Aorta (tissue), 5 donors: ENCODE measurements around the gene DMAC2. TPM values are rescaled to one million over a fixed set of nuclear protein-coding genes. Genes with fewer than 3 reads are reported as not detected.

Experiments used
- ATAC-seq: fragments of 200-7000 bp; cut with Tn5 transposase; one replicate; pipeline ENCODE4 v1.9.1; 2022; ENCODE audit warnings: moderate library complexity; ENCODE audit not compliant: low FRiP score
- DNase-seq, 2 donors: peaks; one replicate each; pipeline ENCODE4 v3.0.0-alpha.2; 2020
- H3K27ac ChIP-seq, 2 donors: one replicate each; pipeline ENCODE4 v1.5.1; 2013; ENCODE audit warnings: low read length in 2 of 2, mild to moderate bottlenecking in 2 of 2, moderate library complexity in 2 of 2, control low read depth in 1 of 2, inconsistent platforms in 1 of 2, low read depth in 1 of 2
- H3K27me3 ChIP-seq, 2 donors: one replicate each; pipeline ENCODE4 v1.6.1; 2013; ENCODE audit warnings: control low read depth in 1 of 2, low read length in 1 of 2, mild to moderate bottlenecking in 1 of 2, moderate library complexity in 1 of 2; ENCODE audit not compliant: insufficient read depth in 2 of 2, control insufficient read depth in 1 of 2
- H3K36me3 ChIP-seq, 2 donors: one replicate each; pipeline ENCODE4 v1.6.1; 2013; ENCODE audit warnings: control low read depth in 1 of 2, low read length in 1 of 2, mild to moderate bottlenecking in 1 of 2; ENCODE audit not compliant: insufficient read depth in 2 of 2, control insufficient read depth in 1 of 2
- H3K4me1 ChIP-seq, 2 donors: one replicate each; pipeline ENCODE4 v1.6.1; 2013; ENCODE audit warnings: low read length in 2 of 2, control low read depth in 1 of 2, mild to moderate bottlenecking in 1 of 2, moderate library complexity in 1 of 2; ENCODE audit not compliant: insufficient read depth in 2 of 2, control insufficient read depth in 1 of 2
- H3K4me3 ChIP-seq, 2 donors: one replicate each; pipeline ENCODE4 v1.5.1; 2013; ENCODE audit warnings: low read length in 2 of 2, control low read depth in 1 of 2, mild to moderate bottlenecking in 1 of 2
- H3K9me3 ChIP-seq: one replicate; pipeline ENCODE4 v1.6.1; 2013; ENCODE audit warnings: mild to moderate bottlenecking, low read length; ENCODE audit not compliant: control insufficient read depth
- WGBS, 2 donors: extraction: QIAGEN DNeasy Blood & Tissue Kit; methylation state at CpG; one replicate each; pipeline ENCODE4 v1.1.7; 2013; 5-methylcytosine and 5-hydroxymethylcytosine counted together
- intact Hi-C, 2 donors: fragments of 100-400 bp; cut with DNase I; formaldehyde crosslinking; loops; one replicate each; pipeline versions ENCODE4 v1.14.2 to v1.15.0; 2022
- polyA plus RNA-seq, 2 donors: library from polyadenylated mRNA; stranded (reverse); fragments of 200-250 nt; gene quantifications; one replicate each; pipeline ENCODE4 v1.2.3, GENCODE V29; 2013
- total RNA-seq, 2 donors: library from RNA; stranded (reverse); fragmentation: NEBNext Ultra II Directional; extraction: Animal tissue kit (Norgen Biotek cat#: 25700); gene quantifications; one replicate each; pipeline ENCODE4 v1.2.1, GENCODE V29; 2021
- donor health status: healthy with polysubstance abuse.
- donor health status: Bipolar disorder and iron deficiency.
- donor health status: DM: no; HTN: no; CAD: no.
- donor health status: DM: no; HTN: no; CAD: no.
- donor health status: DM: yes; HTN: yes; CAD: no.

DMAC2 gene
- total and polyA plus RNA-seq, 4 donors, result 28.3 to 41.6 (median 31.8) TPM

DNA sequence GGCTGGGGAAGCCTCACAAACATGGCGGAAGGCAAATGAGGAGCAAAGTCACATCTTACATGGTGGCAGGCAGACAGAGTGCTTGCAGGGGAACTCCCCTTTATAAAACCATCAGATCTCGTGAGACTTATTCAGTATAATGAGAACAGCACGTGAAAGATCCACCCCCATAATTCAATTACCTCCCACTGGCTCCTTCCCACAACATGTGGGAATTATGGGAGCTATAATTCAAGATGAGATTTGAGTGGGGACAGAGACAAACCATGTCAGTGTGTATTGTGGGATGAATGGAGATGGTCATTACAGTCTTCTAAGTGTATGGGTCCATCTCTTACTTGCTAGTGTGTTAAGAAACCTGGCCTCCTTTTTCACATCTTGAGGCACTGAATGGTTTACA lies 37.7 kb downstream of the DMAC2 start:
- DNase-seq, result no peak
- no peak overlapping the region for H3K27ac ChIP-seq
- no peak for ATAC-seq
- no peak overlapping the region for H3K4me3 ChIP-seq
- 71 to 72% methylated on average over 3 of the region's 3 CpGs for WGBS, 2 donors
- intact Hi-C loops, result no loop called here
- no peaks in the 10 kb centered on the region for H3K4me1 ChIP-seq
- no peaks in the 10 kb centered on the region for H3K27me3 ChIP-seq
- H3K9me3 ChIP-seq, result no peaks in the 10 kb centered on the region
- no peaks in the 10 kb centered on the region for H3K36me3 ChIP-seq

- intact Hi-C loops, result no loop called here
- H3K9me3 ChIP-seq, result no peaks in the 10 kb centered on the region
- no peak overlapping the region for H3K27ac ChIP-seq
Observed at GRCh38 chr19:41401483-41401882, 38.2 kb downstream of the DMAC2 start.

DNA sequence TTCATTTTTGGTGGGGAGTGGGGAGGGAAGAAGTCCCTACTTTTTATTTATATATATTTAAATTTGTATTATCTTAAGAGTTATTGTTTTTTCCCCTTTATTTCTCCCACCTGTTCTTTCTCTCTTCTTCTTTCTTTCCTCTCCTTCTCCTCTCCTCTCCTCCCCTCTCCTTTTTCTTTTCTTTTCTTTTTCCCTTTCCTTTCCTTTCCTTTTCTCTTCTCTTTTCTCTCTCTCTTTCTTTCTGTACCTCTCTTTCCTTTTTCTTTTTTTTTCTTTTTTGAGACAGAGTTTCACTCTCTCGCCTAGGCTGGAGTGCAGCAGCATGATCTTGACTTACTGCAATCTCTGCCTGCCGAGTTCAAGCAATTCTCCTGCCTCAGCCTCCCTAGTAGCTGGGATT lies 40.2 kb downstream of the DMAC2 start:
- Histone ChIP-seq H3K27ac (no peak overlapping the region), H3K4me3 (no peak overlapping the region), H3K36me3 (no peaks in the 10 kb centered on the region), H3K27me3 (no peaks in the 10 kb centered on the region), H3K9me3 (no peaks in the 10 kb centered on the region), H3K4me1 (no peaks in the 10 kb centered on the region)
- DNase-seq (no peak), ATAC-seq (no peak)
- 88 to 90% methylated on average over 2 of the region's 2 CpGs for WGBS, 2 donors
- intact Hi-C loops, result loop anchor here in 1 of 2 donors (5.0 kb wide), 1 partner anchor 38 kb away; the partner anchor contains the start of gene DMAC2

More at GRCh38 chr19:41401483-41401882, 38.2 kb downstream of the DMAC2 start:
- ATAC-seq (no peak), DNase-seq (no peak)
- Histone ChIP-seq H3K4me3 (no peak overlapping the region), H3K36me3 (no peaks in the 10 kb centered on the region), H3K4me1 (no peaks in the 10 kb centered on the region), H3K27me3 (no peaks in the 10 kb centered on the region)
- 75 to 80% methylated on average over 4 of the region's 4 CpGs for WGBS, 2 donors

GRCh38 chr19:41399091-41399490 lies 40.6 kb downstream of the DMAC2 start:
- ATAC-seq (no peak), DNase-seq (no peak)
- intact Hi-C loops, result loop anchor here in 1 of 2 donors (5.0 kb wide), 1 partner anchor 38 kb away; the partner anchor contains the start of gene DMAC2
- H3K36me3 ChIP-seq, result no peaks in the 10 kb centered on the region
- WGBS, 2 donors, result 81 to 85% methylated on average over 3 of the region's 3 CpGs
- no peaks in the 10 kb centered on the region for H3K9me3 ChIP-seq
- no peaks in the 10 kb centered on the region for H3K27me3 ChIP-seq
- no peak overlapping the region for H3K27ac ChIP-seq
- no peaks in the 10 kb centered on the region for H3K4me1 ChIP-seq
- H3K4me3 ChIP-seq, result no peak overlapping the region

GRCh38 chr19:41398598-41398997 lies 41.1 kb downstream of the DMAC2 start:
- intact Hi-C loops, result loop anchor here in 1 of 2 donors (5.0 kb wide), 1 partner anchor 39 kb away; the partner anchor contains the start of gene DMAC2
- Histone ChIP-seq H3K4me3 (peak overlapping the region; percentile 35 to 93), H3K27ac (no peak overlapping the region), H3K27me3 (no peaks in the 10 kb centered on the region), H3K36me3 (no peaks in the 10 kb centered on the region), H3K4me1 (no peaks in the 10 kb centered on the region), H3K9me3 (no peaks in the 10 kb centered on the region)
- no peak for DNase-seq
- ATAC-seq, result no peak
- WGBS, 2 donors, result 61 to 62% methylated on average over 3 of the region's 3 CpGs

DNA sequence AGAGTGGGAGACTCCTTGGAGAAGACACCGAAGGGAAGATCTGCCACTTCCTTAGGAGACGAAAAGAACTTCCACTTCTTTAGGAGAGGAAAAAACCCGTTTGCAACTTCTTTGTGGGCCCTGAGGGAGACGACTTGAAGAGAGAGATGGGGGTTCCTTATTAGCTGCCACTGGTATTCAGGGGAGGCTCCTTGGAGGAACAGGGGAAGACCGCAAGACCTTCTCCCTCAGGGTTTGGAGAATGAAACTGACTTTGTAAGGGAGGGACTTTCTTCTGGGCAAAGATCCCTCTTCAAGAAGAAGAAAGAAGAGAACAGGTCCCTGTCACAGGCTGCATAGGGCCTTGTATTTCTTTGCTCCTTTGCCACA lies 41.7 kb downstream of the DMAC2 start:
- no peaks in the 10 kb centered on the region for H3K36me3 ChIP-seq
- H3K27ac ChIP-seq, result no peak overlapping the region
- H3K4me1 ChIP-seq, result no peaks in the 10 kb centered on the region
- no peak for ATAC-seq
- DNase-seq, result no peak
- peak overlapping the region; percentile 35 to 93 for H3K4me3 ChIP-seq
- H3K9me3 ChIP-seq, result no peaks in the 10 kb centered on the region
- WGBS, 2 donors, result 0 to 1% methylated on average over 5 of the region's 5 CpGs
- no peaks in the 10 kb centered on the region for H3K27me3 ChIP-seq
- intact Hi-C loops, result loop anchor here in 1 of 2 donors (5.0 kb wide), 1 partner anchor 39 kb away; the partner anchor contains the start of gene DMAC2

DNA sequence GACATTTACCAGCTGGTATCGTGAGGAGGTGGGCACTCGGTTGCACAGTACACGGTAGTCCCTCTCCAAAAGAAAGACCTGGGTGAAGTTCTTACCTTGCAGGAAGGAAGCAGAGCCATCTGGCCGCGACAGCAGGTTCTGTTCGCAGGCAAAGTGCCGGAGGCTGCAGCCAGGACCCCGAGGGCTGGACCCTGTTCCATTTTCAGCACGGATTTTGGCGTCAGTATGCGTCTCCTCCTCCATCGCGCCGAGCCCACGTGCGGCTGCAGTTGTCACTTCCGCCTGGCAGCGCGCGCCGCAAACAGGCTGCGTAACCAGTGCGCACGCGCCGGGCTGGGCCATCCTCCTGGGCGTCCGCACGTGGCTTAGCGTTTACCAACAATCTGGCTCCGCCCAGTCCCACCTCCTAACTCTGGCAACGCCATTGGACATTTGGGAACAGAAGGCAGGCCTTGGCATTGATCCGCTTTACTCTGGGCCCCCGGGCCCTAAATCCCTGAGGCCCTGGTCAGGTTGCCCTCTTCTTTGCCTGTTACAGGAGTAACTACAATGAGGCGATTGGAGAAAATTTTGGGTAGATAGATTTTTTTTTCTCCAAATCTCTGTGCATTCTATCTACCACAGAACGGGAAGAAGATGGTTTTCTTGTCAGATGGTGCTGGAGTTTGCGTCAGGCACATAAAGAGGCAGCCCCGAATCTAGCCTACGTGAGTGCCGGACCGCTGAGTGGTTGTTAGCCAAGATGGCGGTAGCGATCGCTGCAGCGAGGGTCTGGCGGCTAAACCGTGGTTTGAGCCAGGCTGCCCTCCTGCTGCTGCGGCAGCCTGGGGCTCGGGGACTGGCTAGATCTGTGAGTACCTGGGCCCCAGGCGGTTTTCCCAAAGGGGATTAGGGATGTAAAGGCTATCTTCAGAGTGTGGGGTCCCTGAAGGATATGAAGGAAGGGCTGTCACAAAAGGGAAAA lies 42.3 kb downstream of the DMAC2 start, which contains the start of the genes BCKDHA and EXOSC5:
BCKDHA (plus strand) TSS at position 733 of the 964 bp plus-strand sequence; CDS start at position 743, 10 bp downstream.
EXOSC5 (minus strand) TSS at position 274 of the 964 bp plus-strand sequence; CDS start at position 243, 31 bp downstream.
- intact Hi-C loops, result loop anchor here in 1 of 2 donors (5.0 kb wide), 1 partner anchor 40 kb away; the partner anchor contains the start of gene DMAC2
- H3K9me3 ChIP-seq, result no peaks in the 10 kb centered on the region
- peak within 1 kb of the TSS; percentile 35 to 93 for H3K4me3 ChIP-seq
- no peaks in the 10 kb centered on the region for H3K27me3 ChIP-seq
- ATAC-seq, result peak; percentile 100
- H3K36me3 ChIP-seq, result no peaks in the 10 kb centered on the region
- H3K27ac ChIP-seq, result peak within 1 kb of the TSS in 1 of 2 donors; percentile 43
- DNase-seq, result peak; percentile 99 to 100
- H3K4me1 ChIP-seq, result no peaks in the 10 kb centered on the region
- 0 to 1% methylated on average over 50 of the region's 50 CpGs for WGBS, 2 donors

- Histone ChIP-seq H3K27ac (no peak overlapping the region), H3K4me1 (no peaks in the 10 kb centered on the region), H3K9me3 (no peaks in the 10 kb centered on the region), H3K36me3 (peaks cover 0 to 3% of the 10 kb centered on the region in 2 donors), H3K4me3 (no peak overlapping the region), H3K27me3 (no peaks in the 10 kb centered on the region)
- WGBS, 2 donors, result 75 to 78% methylated on average over 6 of the region's 6 CpGs
- intact Hi-C loops, result loop anchor here in 1 of 2 donors (5.0 kb wide), 1 partner anchor 42 kb away; the partner anchor contains the start of gene DMAC2
- ATAC-seq (no peak), DNase-seq (no peak)
Observed at GRCh38 chr19:41395355-41395754, 44.4 kb downstream of the DMAC2 start.
